DOHH2 (cell line): ENCODE data around the gene MRPS25.

Experiments
- EZH2phosphoT487 ChIP-seq: fragments of 200-600 bp; sonication (generic); IDR thresholded peaks from 2 replicates; pipeline ENCODE4 v1.6.1; 2017; ENCODE audit warnings: borderline replicate concordance, mild to moderate bottlenecking, antibody characterized with exemption, low read length, moderate library complexity, mixed read lengths
- TF ChIP-seq, protein P1 (sequence below): fragments of 200-600 bp; sonication (generic); IDR thresholded peaks from one replicate; pipeline ENCODE4 v1.5.1; 2014; ENCODE audit warnings: antibody characterized with exemption, mild to moderate bottlenecking, low read depth, low read length; ENCODE audit not compliant: poor library complexity, severe bottlenecking

DNA sequence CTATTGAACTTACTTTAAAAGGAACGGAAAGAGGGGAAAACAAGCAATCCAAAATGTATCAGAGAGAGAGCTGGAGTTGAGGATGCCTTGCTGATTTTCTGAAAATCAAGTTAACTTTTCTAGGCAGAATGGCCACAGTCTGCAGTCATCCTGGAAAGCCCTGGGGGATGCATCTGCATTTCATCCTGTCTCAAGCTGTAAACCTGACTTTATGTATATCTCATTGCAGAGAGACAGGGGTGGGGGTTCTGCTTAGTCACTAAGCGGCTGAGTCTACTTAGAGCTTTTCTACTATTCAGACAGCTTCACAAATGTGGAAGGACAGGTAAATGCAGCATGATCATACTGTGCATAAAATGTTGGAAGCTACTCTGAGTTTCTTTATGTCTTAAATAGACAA is 41.4 kb downstream of the MRPS25 start:
- TF ChIP-seq, protein P1, sequence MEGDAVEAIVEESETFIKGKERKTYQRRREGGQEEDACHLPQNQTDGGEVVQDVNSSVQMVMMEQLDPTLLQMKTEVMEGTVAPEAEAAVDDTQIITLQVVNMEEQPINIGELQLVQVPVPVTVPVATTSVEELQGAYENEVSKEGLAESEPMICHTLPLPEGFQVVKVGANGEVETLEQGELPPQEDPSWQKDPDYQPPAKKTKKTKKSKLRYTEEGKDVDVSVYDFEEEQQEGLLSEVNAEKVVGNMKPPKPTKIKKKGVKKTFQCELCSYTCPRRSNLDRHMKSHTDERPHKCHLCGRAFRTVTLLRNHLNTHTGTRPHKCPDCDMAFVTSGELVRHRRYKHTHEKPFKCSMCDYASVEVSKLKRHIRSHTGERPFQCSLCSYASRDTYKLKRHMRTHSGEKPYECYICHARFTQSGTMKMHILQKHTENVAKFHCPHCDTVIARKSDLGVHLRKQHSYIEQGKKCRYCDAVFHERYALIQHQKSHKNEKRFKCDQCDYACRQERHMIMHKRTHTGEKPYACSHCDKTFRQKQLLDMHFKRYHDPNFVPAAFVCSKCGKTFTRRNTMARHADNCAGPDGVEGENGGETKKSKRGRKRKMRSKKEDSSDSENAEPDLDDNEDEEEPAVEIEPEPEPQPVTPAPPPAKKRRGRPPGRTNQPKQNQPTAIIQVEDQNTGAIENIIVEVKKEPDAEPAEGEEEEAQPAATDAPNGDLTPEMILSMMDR = no peak
- no peak for TF ChIP-seq EZH2phosphoT487
